Neural cell (in vitro differentiated cells): ENCODE measurements around the gene ERC2. TPM values are rescaled to one million over a fixed set of nuclear protein-coding genes. Genes with fewer than 3 reads are reported as not detected.

ENCODE experiments used
- H2AFZ ChIP-seq: fragments of 200-600, 300-800 bp; sonication (generic), shearing (Covaris generic); 2 replicates; pipeline ENCODE4 v1.6.0; 2014; ENCODE audit warnings: low read depth, mild to moderate bottlenecking, antibody characterized with exemption, low read length, moderate library complexity
- H3F3A ChIP-seq: fragments of 200-600 bp; shearing (Covaris generic); 2 replicates; pipeline ENCODE4 v1.6.1; 2016; ENCODE audit warnings: mild to moderate bottlenecking, moderate library complexity, mixed read lengths, antibody characterized with exemption, low read length; ENCODE audit not compliant: insufficient read depth, poor library complexity, severe bottlenecking
- H3K27ac ChIP-seq: fragments of 200-600, 300-800 bp; sonication (generic), shearing (Covaris generic); 2 replicates; pipeline ENCODE4 v1.5.1; 2014; ENCODE audit warnings: mild to moderate bottlenecking, low read length, moderate library complexity
- H3K27me3 ChIP-seq: fragments of 300-800, 200-600 bp; sonication (generic), shearing (Covaris generic); 2 replicates; pipeline ENCODE4 v1.6.0; 2014; ENCODE audit warnings: mild to moderate bottlenecking, low read depth, low read length, moderate library complexity; ENCODE audit not compliant: insufficient read depth
- H3K36me3 ChIP-seq: fragments of 300-800, 200-600 bp; sonication (generic), shearing (Covaris generic); 2 replicates; pipeline ENCODE4 v1.5.1; 2014; ENCODE audit warnings: mild to moderate bottlenecking, antibody characterized with exemption, low read length, moderate library complexity; ENCODE audit not compliant: insufficient read depth
- H3K4me2 ChIP-seq: fragments of 300-800, 200-600 bp; sonication (generic), shearing (Covaris generic); 2 replicates; pipeline ENCODE4 v1.6.0; 2014; ENCODE audit warnings: mild to moderate bottlenecking, low read length
- H3K4me3 ChIP-seq: fragments of 300-800, 200-600 bp; sonication (generic), shearing (Covaris generic); 2 replicates; pipeline ENCODE4 v1.5.1; 2014; ENCODE audit warnings: mild to moderate bottlenecking, low read length, moderate library complexity
- H3K79me2 ChIP-seq: fragments of 200-600 bp; shearing (Covaris generic); replicated peaks from 2 replicates; pipeline ENCODE4 v1.6.0; 2014; ENCODE audit warnings: mild to moderate bottlenecking, low read length, moderate library complexity; ENCODE audit not compliant: insufficient read depth
- H3K9ac ChIP-seq: fragments of 300-800, 200-600 bp; sonication (generic), shearing (Covaris generic); 2 replicates; pipeline ENCODE4 v1.6.1; 2016; ENCODE audit warnings: mild to moderate bottlenecking, low read length, mixed read lengths
- H3K9me2 ChIP-seq: fragments of 200-600 bp; shearing (Covaris generic); 2 replicates; pipeline ENCODE4 v1.6.1; 2016; ENCODE audit warnings: mild to moderate bottlenecking, low read length, mixed read lengths; ENCODE audit not compliant: insufficient read depth
- H3K9me3 ChIP-seq: fragments of 200-600, 300-800 bp; sonication (generic), shearing (Covaris generic); 2 replicates; pipeline ENCODE4 v1.6.1; 2016; ENCODE audit warnings: mild to moderate bottlenecking, mixed run types, low read length, moderate library complexity, mixed read lengths
- H4K20me1 ChIP-seq: fragments of 200-600 bp; shearing (Covaris generic); 2 replicates; pipeline ENCODE4 v1.6.1; 2016; ENCODE audit warnings: mild to moderate bottlenecking, mixed run types; ENCODE audit not compliant: insufficient read depth
- EP300 ChIP-seq: fragments of 450-650 bp; conservative IDR thresholded peaks from 2 replicates; pipeline ENCODE4 v1.6.1; 2014; ENCODE audit warnings: antibody characterized with exemption, mild to moderate bottlenecking, moderate library complexity; ENCODE audit not compliant: poor library complexity, severe bottlenecking
- EZH2 ChIP-seq: fragments of 200-600, 300-800 bp; shearing (Covaris generic), sonication (generic); IDR thresholded peaks from 2 replicates; pipeline ENCODE4 v1.6.1; 2014; ENCODE audit warnings: antibody characterized with exemption, low read length, borderline replicate concordance, mild to moderate bottlenecking; ENCODE audit not compliant: insufficient read depth, poor library complexity, severe bottlenecking
- MXI1 ChIP-seq: fragments of 450-650 bp; conservative IDR thresholded peaks from 2 replicates; pipeline ENCODE4 v1.6.1; 2014; ENCODE audit warnings: antibody characterized with exemption, mild to moderate bottlenecking; ENCODE audit not compliant: poor library complexity, severe bottlenecking
- POLR2AphosphoS5 ChIP-seq: IDR thresholded peaks from 2 replicates; pipeline ENCODE4 v1.6.1; 2012
- RAD21 ChIP-seq: fragments of 450-650 bp; conservative IDR thresholded peaks from 2 replicates; pipeline ENCODE4 v1.6.1; 2014; ENCODE audit warnings: antibody characterized with exemption, mild to moderate bottlenecking, moderate library complexity
- SMC3 ChIP-seq: fragments of 450-650 bp; conservative IDR thresholded peaks from 2 replicates; pipeline ENCODE4 v1.6.1; 2014; ENCODE audit warnings: antibody characterized with exemption, mild to moderate bottlenecking, moderate library complexity; ENCODE audit not compliant: poor library complexity
- TAF1 ChIP-seq: IDR thresholded peaks from 2 replicates; pipeline ENCODE4 v1.6.1; 2012; ENCODE audit warnings: low read depth
- polyA plus RNA-seq: library from polyadenylated mRNA; depleted of rRNA; stranded (reverse); fragments of >200 nt; gene quantifications from 2 replicates; pipeline ENCODE4 v1.2.3, GENCODE V29; 2014
- TF ChIP-seq, protein P1 (sequence below): fragments of 450-650 bp; IDR thresholded peaks from 2 replicates; pipeline ENCODE4 v1.5.1; 2014; ENCODE audit warnings: antibody characterized with exemption, mild to moderate bottlenecking, moderate library complexity; ENCODE audit not compliant: poor library complexity, severe bottlenecking
- TF ChIP-seq, protein P2 (sequence below): IDR thresholded peaks from 2 replicates; pipeline ENCODE4 v1.6.1; 2012; ENCODE audit warnings: borderline replicate concordance

Gene ERC2
- polyA plus RNA-seq, 1 donor from 2014 or later = 60.4 TPM

DNA sequence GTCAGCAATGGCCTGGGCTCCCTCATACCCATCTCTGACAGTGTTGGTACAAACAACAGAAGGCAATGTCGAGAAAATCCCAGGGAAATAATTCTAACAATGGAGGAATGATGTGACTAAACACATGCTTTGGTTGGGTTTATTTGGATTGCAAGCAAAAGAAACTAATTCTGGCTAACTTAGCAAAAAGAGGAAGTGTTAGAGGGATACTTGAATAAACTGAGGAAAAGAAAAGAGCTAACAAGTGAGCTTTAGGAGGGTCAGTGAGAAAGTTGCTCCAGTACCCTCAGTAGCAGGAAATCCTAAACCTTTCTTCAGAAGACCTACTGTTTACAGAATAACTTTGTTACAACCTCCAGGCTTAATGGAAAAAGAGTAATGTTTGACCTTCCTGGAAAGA, 716.5 kb downstream of the ERC2 start:
- H3K4me3 ChIP-seq = no peak overlapping the region
- TF ChIP-seq EZH2 (no peak), RAD21 (no peak)
- TF ChIP-seq, protein P1, sequence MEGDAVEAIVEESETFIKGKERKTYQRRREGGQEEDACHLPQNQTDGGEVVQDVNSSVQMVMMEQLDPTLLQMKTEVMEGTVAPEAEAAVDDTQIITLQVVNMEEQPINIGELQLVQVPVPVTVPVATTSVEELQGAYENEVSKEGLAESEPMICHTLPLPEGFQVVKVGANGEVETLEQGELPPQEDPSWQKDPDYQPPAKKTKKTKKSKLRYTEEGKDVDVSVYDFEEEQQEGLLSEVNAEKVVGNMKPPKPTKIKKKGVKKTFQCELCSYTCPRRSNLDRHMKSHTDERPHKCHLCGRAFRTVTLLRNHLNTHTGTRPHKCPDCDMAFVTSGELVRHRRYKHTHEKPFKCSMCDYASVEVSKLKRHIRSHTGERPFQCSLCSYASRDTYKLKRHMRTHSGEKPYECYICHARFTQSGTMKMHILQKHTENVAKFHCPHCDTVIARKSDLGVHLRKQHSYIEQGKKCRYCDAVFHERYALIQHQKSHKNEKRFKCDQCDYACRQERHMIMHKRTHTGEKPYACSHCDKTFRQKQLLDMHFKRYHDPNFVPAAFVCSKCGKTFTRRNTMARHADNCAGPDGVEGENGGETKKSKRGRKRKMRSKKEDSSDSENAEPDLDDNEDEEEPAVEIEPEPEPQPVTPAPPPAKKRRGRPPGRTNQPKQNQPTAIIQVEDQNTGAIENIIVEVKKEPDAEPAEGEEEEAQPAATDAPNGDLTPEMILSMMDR = no peak
- H3K9me2 ChIP-seq = no peaks in the 10 kb centered on the region
- H2AFZ ChIP-seq = no peak overlapping the region
- no peaks in the 10 kb centered on the region for H3K9me3 ChIP-seq
- H3K79me2 ChIP-seq = no peaks in the 10 kb centered on the region
- H3F3A ChIP-seq = no peaks in the 10 kb centered on the region
- no peaks in the 10 kb centered on the region for H4K20me1 ChIP-seq
- no peaks in the 10 kb centered on the region for H3K27me3 ChIP-seq
- no peaks in the 10 kb centered on the region for H3K36me3 ChIP-seq
- no peak overlapping the region for H3K9ac ChIP-seq
- no peak overlapping the region for H3K4me2 ChIP-seq
- no peak overlapping the region for H3K27ac ChIP-seq

DNA sequence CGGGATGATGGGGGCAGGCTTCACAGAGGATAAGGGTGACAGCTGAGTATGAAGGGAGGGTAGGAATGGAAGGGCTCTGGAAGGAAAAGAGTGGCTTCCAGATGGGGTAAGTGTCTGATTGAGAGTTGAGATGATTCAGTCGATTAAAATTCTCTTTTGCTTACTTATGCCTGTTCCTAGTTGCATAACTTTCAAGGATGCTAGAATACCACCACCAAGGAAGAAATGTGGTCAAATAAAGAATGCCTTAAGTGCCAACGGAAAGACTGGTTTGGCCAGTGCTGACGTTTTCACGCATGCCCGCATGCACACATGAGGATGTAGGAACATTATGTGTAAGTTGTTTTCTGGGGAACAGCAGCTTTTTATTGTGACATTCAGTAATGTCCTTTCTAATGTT, 717.7 kb downstream of the ERC2 start:
- TF ChIP-seq EP300 (no peak), EZH2 (no peak)
- TF ChIP-seq, protein P1 = no peak
- Histone ChIP-seq H3K4me2 (no peak overlapping the region), H3K9ac (no peak overlapping the region), H3K4me3 (no peak overlapping the region), H2AFZ (no peak overlapping the region), H3F3A (no peaks in the 10 kb centered on the region), H3K9me2 (no peaks in the 10 kb centered on the region), H3K36me3 (no peaks in the 10 kb centered on the region), H3K27me3 (no peaks in the 10 kb centered on the region), H4K20me1 (no peaks in the 10 kb centered on the region), H3K27ac (no peak overlapping the region), H3K9me3 (no peaks in the 10 kb centered on the region), H3K79me2 (no peaks in the 10 kb centered on the region)

DNA sequence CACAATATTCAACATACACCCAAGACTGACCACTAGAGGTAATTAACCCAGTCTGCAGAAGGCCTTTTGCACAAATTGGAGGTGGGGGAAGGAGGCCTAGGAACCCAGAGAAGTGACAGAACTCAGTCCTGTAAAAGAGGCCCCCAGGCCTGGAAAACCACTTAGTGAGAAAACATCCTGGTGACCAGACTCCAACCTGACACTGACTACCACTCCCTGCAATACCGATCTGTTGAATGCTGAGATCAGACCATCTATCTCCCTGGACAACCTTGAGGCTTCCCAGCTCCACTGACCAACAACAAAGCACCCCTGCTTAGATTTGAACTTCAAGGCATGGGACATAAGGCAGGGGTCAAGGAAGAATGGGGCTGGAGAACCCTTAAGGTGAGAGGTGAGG, 719.2 kb downstream of the ERC2 start:
- Histone ChIP-seq H3K4me3 (no peak overlapping the region), H3K36me3 (no peaks in the 10 kb centered on the region), H3K9me3 (no peaks in the 10 kb centered on the region), H3K27ac (no peak overlapping the region), H3K79me2 (no peaks in the 10 kb centered on the region), H3K9ac (no peak overlapping the region), H3K9me2 (no peaks in the 10 kb centered on the region), H3K4me2 (no peak overlapping the region), H3K27me3 (no peaks in the 10 kb centered on the region), H3F3A (no peaks in the 10 kb centered on the region), H2AFZ (no peak overlapping the region), H4K20me1 (no peaks in the 10 kb centered on the region)
- TF ChIP-seq EZH2 (no peak), SMC3 (no peak), MXI1 (no peak), TAF1 (no peak), EP300 (no peak), RAD21 (no peak), POLR2AphosphoS5 (no peak)
- TF ChIP-seq, protein P1 = no peak
- TF ChIP-seq, protein P2, sequence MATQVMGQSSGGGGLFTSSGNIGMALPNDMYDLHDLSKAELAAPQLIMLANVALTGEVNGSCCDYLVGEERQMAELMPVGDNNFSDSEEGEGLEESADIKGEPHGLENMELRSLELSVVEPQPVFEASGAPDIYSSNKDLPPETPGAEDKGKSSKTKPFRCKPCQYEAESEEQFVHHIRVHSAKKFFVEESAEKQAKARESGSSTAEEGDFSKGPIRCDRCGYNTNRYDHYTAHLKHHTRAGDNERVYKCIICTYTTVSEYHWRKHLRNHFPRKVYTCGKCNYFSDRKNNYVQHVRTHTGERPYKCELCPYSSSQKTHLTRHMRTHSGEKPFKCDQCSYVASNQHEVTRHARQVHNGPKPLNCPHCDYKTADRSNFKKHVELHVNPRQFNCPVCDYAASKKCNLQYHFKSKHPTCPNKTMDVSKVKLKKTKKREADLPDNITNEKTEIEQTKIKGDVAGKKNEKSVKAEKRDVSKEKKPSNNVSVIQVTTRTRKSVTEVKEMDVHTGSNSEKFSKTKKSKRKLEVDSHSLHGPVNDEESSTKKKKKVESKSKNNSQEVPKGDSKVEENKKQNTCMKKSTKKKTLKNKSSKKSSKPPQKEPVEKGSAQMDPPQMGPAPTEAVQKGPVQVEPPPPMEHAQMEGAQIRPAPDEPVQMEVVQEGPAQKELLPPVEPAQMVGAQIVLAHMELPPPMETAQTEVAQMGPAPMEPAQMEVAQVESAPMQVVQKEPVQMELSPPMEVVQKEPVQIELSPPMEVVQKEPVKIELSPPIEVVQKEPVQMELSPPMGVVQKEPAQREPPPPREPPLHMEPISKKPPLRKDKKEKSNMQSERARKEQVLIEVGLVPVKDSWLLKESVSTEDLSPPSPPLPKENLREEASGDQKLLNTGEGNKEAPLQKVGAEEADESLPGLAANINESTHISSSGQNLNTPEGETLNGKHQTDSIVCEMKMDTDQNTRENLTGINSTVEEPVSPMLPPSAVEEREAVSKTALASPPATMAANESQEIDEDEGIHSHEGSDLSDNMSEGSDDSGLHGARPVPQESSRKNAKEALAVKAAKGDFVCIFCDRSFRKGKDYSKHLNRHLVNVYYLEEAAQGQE = no peak
